Measurements from ENCODE around the gene MYEOV. TPM values are rescaled to one million over a fixed set of nuclear protein-coding genes. Genes with fewer than 3 reads are reported as not detected.

MYEOV gene
- total RNA-seq, 2 donors from 2014 or later: not detected

- Mint-ChIP-seq H3K4me3 (no peak overlapping the region), H3K27me3 (ENCODE audit: insufficient read depth) (peaks cover 5% of the 10 kb centered on the region), H3K27ac (no peak overlapping the region), H3K4me1 (peaks cover 19% of the 10 kb centered on the region), H3K9me3 (peaks cover 10% of the 10 kb centered on the region), H3K36me3 (ENCODE audit: low read depth) (no peaks in the 10 kb centered on the region)
- Histone ChIP-seq H3K4me1 (ENCODE audit: control insufficient read depth, insufficient read depth, low read length) (peaks cover 12% of the 10 kb centered on the region), H3K9me3 (ENCODE audit: control insufficient read depth, low read length) (peaks cover 13% of the 10 kb centered on the region), H3K27me3 (ENCODE audit: control insufficient read depth, insufficient read depth, low read length, poor library complexity, severe bottlenecking) (no peaks in the 10 kb centered on the region), H3K4me3 (ENCODE audit: low read length) (no peak overlapping the region), H3K9ac (ENCODE audit: extremely low read depth, low read length, poor library complexity, severe bottlenecking) (no peak overlapping the region), H3K36me3 (ENCODE audit: control insufficient read depth, insufficient read depth, low read length) (no peaks in the 10 kb centered on the region), H3K27ac (ENCODE audit: low read depth, low read length) (no peak overlapping the region)
- 89 to 92% methylated on average over 8 to 9 of the region's 9 CpGs for WGBS, 2 experiments (ENCODE audit: insufficient coverage in 1 of 2, insufficient read length in 1 of 2)
- TF ChIP-seq, protein P1, sequence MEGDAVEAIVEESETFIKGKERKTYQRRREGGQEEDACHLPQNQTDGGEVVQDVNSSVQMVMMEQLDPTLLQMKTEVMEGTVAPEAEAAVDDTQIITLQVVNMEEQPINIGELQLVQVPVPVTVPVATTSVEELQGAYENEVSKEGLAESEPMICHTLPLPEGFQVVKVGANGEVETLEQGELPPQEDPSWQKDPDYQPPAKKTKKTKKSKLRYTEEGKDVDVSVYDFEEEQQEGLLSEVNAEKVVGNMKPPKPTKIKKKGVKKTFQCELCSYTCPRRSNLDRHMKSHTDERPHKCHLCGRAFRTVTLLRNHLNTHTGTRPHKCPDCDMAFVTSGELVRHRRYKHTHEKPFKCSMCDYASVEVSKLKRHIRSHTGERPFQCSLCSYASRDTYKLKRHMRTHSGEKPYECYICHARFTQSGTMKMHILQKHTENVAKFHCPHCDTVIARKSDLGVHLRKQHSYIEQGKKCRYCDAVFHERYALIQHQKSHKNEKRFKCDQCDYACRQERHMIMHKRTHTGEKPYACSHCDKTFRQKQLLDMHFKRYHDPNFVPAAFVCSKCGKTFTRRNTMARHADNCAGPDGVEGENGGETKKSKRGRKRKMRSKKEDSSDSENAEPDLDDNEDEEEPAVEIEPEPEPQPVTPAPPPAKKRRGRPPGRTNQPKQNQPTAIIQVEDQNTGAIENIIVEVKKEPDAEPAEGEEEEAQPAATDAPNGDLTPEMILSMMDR (conservative IDR thresholded peaks at IDR 0.05): no peak
- no peak for DNase-seq
Observed at GRCh38 chr11:69284081-69284511, 9.9 kb upstream of the MYEOV start.

DNA sequence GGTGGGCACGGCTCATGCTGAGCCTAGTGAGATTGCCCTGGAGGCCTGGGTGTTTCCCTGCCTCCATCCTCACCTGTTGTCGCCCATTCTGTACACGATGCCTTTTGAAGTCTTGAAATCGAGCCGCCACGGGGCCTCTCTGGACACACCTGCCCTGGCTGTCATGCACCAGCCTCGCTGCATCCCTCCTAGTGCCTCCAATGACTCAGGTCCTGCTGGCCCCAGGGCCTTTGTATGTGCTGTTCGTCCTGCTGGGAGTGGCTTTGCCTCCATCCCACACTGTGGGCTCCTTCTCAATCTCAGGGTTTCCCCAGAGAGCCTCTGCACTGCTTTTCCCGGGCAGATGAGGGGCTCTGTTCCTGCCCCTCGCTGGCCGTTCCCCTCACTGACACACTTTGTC, 8.9 kb upstream of the MYEOV start:
- Histone ChIP-seq H3K27ac (ENCODE audit: low read depth, low read length) (no peak overlapping the region), H3K27me3 (ENCODE audit: control insufficient read depth, insufficient read depth, low read length, poor library complexity, severe bottlenecking) (no peaks in the 10 kb centered on the region), H3K9ac (ENCODE audit: extremely low read depth, low read length, poor library complexity, severe bottlenecking) (no peak overlapping the region), H3K9me3 (ENCODE audit: control insufficient read depth, low read length) (peaks cover 13% of the 10 kb centered on the region), H3K36me3 (ENCODE audit: control insufficient read depth, insufficient read depth, low read length) (no peaks in the 10 kb centered on the region), H3K4me1 (ENCODE audit: control insufficient read depth, insufficient read depth, low read length) (peaks cover 12% of the 10 kb centered on the region), H3K4me3 (ENCODE audit: low read length) (no peak overlapping the region)
- Mint-ChIP-seq H3K27me3 (ENCODE audit: insufficient read depth) (peaks cover 6% of the 10 kb centered on the region), H3K4me3 (no peak overlapping the region), H3K4me1 (peaks cover 19% of the 10 kb centered on the region), H3K36me3 (ENCODE audit: low read depth) (no peaks in the 10 kb centered on the region), H3K9me3 (peaks cover 10% of the 10 kb centered on the region), H3K27ac (no peak overlapping the region)
- WGBS, 2 experiments (ENCODE audit: insufficient coverage in 1 of 2, insufficient read length in 1 of 2): 90 to 94% methylated on average over 7 to 11 of the region's 11 CpGs
- TF ChIP-seq, protein P1 (conservative IDR thresholded peaks at IDR 0.05): no peak
- DNase-seq: no peak

- Mint-ChIP-seq H3K36me3 (ENCODE audit: low read depth) (no peaks in the 10 kb centered on the region), H3K27me3 (ENCODE audit: insufficient read depth) (peaks cover 6% of the 10 kb centered on the region), H3K9me3 (peaks cover 10% of the 10 kb centered on the region), H3K27ac (no peak overlapping the region), H3K4me1 (peaks cover 18% of the 10 kb centered on the region), H3K4me3 (no peak overlapping the region)
- TF ChIP-seq, protein P1 (conservative IDR thresholded peaks at IDR 0.05): no peak
- peaks cover 13% of the 10 kb centered on the region for H3K9me3 ChIP-seq (ENCODE audit: control insufficient read depth, low read length)
- peaks cover 12% of the 10 kb centered on the region for H3K4me1 ChIP-seq (ENCODE audit: control insufficient read depth, insufficient read depth, low read length)
- H3K4me3 ChIP-seq (ENCODE audit: low read length): no peak overlapping the region
- H3K36me3 ChIP-seq (ENCODE audit: control insufficient read depth, insufficient read depth, low read length): no peaks in the 10 kb centered on the region
- DNase-seq: no peak
- H3K27me3 ChIP-seq (ENCODE audit: control insufficient read depth, insufficient read depth, low read length, poor library complexity, severe bottlenecking): no peaks in the 10 kb centered on the region
- no peak overlapping the region for H3K9ac ChIP-seq (ENCODE audit: extremely low read depth, low read length, poor library complexity, severe bottlenecking)
- 88 to 92% methylated on average over 8 to 11 of the region's 11 CpGs for WGBS, 2 experiments (ENCODE audit: insufficient coverage in 1 of 2, insufficient read length in 1 of 2)
- H3K27ac ChIP-seq (ENCODE audit: low read depth, low read length): peak overlapping the region; percentile 32
Observed at GRCh38 chr11:69285766-69286165, 8.2 kb upstream of the MYEOV start.

All from endodermal cell (in vitro differentiated cells).